ENCODE measurements around the gene UBE2Q1. TPM values are rescaled to one million over a fixed set of nuclear protein-coding genes. Genes with fewer than 3 reads are reported as not detected.

The UBE2Q1 gene
- polyA plus RNA-seq, 1 donor (not counting 4 experiments of a cell fraction or from before 2014, with no cell fraction given), result 17.6 TPM

GRCh38 chr1:154548028-154548427 lies 10.4 kb downstream of the UBE2Q1 start:
- Histone ChIP-seq H3K27me3 (ENCODE audit: control insufficient read depth, extremely low read depth, insufficient read depth, low read length) (peaks cover 6% of the 10 kb centered on the region), H3K79me2 (ENCODE audit: control insufficient read depth, insufficient read depth, low read length) (no peaks in the 10 kb centered on the region), H3K9me1 (ENCODE audit: control insufficient read depth, extremely low read depth, insufficient read depth, low read length) (peaks cover 2% of the 10 kb centered on the region), H3K4me3 (ENCODE audit: control insufficient read depth in 2 of 3, extremely low read depth in 1 of 3, insufficient read depth in 2 of 3, low read depth in 1 of 3, low read length in 3 of 3) (no peak overlapping the region), H3K27ac (ENCODE audit: control insufficient read depth, insufficient read depth, low read length) (no peak overlapping the region), H3K4me1 (ENCODE audit: control insufficient read depth, extremely low read depth, insufficient read depth, low read length) (peaks cover 13% of the 10 kb centered on the region), H2AFZ (ENCODE audit: control insufficient read depth, low read length) (no peak overlapping the region), H3K4me2 (ENCODE audit: control insufficient read depth, extremely low read depth, insufficient read depth, low read depth, low read length) (no peak overlapping the region), H3K9ac (ENCODE audit: control insufficient read depth, extremely low read depth, insufficient read depth, low read length) (no peak overlapping the region), H3K9me3 (ENCODE audit: control insufficient read depth, low read depth, low read length) (no peaks in the 10 kb centered on the region), H3K36me3 (ENCODE audit: control insufficient read depth in 2 of 2, extremely low read depth in 1 of 2, insufficient read depth in 2 of 2, low read length in 2 of 2) (peaks cover 32 to 44% of the 10 kb centered on the region in 2 experiments), H4K20me1 (ENCODE audit: control insufficient read depth, extremely low read depth, insufficient read depth, low read length) (no peaks in the 10 kb centered on the region)
- dilution Hi-C loops (cut with MboI; ENCODE audit: extremely low pct_ligation_motif_present, low sequenced_read_pairs), result no loop called here
- no peak for FAIRE-seq
- DNase-seq (ENCODE audit: low read depth, low spot score), result no peak
- TF ChIP-seq EZH2 (IDR thresholded peaks at IDR 0.05; ENCODE audit: low read length), result no peak
- TF ChIP-seq CTCF (optimal IDR thresholded peaks at IDR 0.05 in 1 of 3, IDR thresholded peaks at IDR 0.05 in 1 of 3, conservative IDR thresholded peaks at IDR 0.05 in 1 of 3; ENCODE audit: extremely low read depth in 1 of 3, insufficient read depth in 2 of 3, low read length in 3 of 3), result no peak

- dilution Hi-C loops (cut with MboI; ENCODE audit: extremely low pct_ligation_motif_present, low sequenced_read_pairs), result no loop called here
- peak overlapping the region; percentile 2 for H3K4me2 ChIP-seq (ENCODE audit: control insufficient read depth, extremely low read depth, insufficient read depth, low read depth, low read length)
- H3K36me3 ChIP-seq (ENCODE audit: control insufficient read depth in 2 of 2, extremely low read depth in 1 of 2, insufficient read depth in 2 of 2, low read length in 2 of 2), result peaks cover 26 to 36% of the 10 kb centered on the region in 2 experiments
- peaks cover 6% of the 10 kb centered on the region for H3K27me3 ChIP-seq (ENCODE audit: control insufficient read depth, extremely low read depth, insufficient read depth, low read length)
- H3K4me3 ChIP-seq (ENCODE audit: control insufficient read depth in 2 of 3, extremely low read depth in 1 of 3, insufficient read depth in 2 of 3, low read depth in 1 of 3, low read length in 3 of 3), result no peak overlapping the region
- H3K9ac ChIP-seq (ENCODE audit: control insufficient read depth, extremely low read depth, insufficient read depth, low read length), result no peak overlapping the region
- H3K9me3 ChIP-seq (ENCODE audit: control insufficient read depth, low read depth, low read length), result no peaks in the 10 kb centered on the region
- peaks cover 2% of the 10 kb centered on the region for H3K9me1 ChIP-seq (ENCODE audit: control insufficient read depth, extremely low read depth, insufficient read depth, low read length)
- H3K4me1 ChIP-seq (ENCODE audit: control insufficient read depth, extremely low read depth, insufficient read depth, low read length), result peaks cover 13% of the 10 kb centered on the region
- no peaks in the 10 kb centered on the region for H3K79me2 ChIP-seq (ENCODE audit: control insufficient read depth, insufficient read depth, low read length)
- no peaks in the 10 kb centered on the region for H4K20me1 ChIP-seq (ENCODE audit: control insufficient read depth, extremely low read depth, insufficient read depth, low read length)
- no peak for DNase-seq (ENCODE audit: low read depth, low spot score)
- H2AFZ ChIP-seq (ENCODE audit: control insufficient read depth, low read length), result no peak overlapping the region
- H3K27ac ChIP-seq (ENCODE audit: control insufficient read depth, insufficient read depth, low read length), result no peak overlapping the region
- no peak for TF ChIP-seq EZH2 (IDR thresholded peaks at IDR 0.05; ENCODE audit: low read length)
- TF ChIP-seq CTCF (optimal IDR thresholded peaks at IDR 0.05 in 1 of 3, IDR thresholded peaks at IDR 0.05 in 1 of 3, conservative IDR thresholded peaks at IDR 0.05 in 1 of 3; ENCODE audit: extremely low read depth in 1 of 3, insufficient read depth in 2 of 3, low read length in 3 of 3), result no peak
- FAIRE-seq, result peak; percentile 57
These were observed 11.2 kb downstream of the UBE2Q1 start for GRCh38 chr1:154547105-154547732.

Measured in keratinocyte (primary cell).